ENCODE data around the gene ASB5.
"Not testable (repeated sequence)": the region's sequence is repeated elsewhere in the genome, so short reads cannot be mapped to it uniquely, and the experiment has no call there.

ASB5 gene, protein sequence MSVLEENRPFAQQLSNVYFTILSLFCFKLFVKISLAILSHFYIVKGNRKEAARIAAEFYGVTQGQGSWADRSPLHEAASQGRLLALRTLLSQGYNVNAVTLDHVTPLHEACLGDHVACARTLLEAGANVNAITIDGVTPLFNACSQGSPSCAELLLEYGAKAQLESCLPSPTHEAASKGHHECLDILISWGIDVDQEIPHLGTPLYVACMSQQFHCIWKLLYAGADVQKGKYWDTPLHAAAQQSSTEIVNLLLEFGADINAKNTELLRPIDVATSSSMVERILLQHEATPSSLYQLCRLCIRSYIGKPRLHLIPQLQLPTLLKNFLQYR

DNA sequence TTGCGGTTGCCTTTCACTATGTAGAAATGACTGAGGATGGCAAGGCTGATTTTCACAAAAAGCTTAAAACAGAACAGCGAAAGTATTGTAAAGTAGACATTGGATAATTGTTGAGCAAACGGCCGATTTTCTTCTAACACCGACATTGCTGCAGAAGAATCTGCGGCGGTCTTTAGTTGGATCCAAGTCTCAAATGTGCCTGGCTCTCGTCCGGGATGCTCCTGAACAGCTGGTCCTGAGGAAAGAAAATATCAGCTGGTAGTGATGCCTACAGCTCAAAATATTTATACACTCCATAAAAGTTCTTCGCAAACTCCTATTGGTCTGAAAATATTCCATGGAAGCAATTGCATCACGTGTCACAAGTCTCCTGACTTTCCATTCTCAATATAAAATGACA is at the start of gene ASB5:
TSS of gene ASB5 (minus strand) at position 260 of the 400 bp plus-strand sequence. CDS start at position 146, 114 bp downstream.
- no peak for DNase-seq (ENCODE audit: low read depth in 2 of 2)

DNA sequence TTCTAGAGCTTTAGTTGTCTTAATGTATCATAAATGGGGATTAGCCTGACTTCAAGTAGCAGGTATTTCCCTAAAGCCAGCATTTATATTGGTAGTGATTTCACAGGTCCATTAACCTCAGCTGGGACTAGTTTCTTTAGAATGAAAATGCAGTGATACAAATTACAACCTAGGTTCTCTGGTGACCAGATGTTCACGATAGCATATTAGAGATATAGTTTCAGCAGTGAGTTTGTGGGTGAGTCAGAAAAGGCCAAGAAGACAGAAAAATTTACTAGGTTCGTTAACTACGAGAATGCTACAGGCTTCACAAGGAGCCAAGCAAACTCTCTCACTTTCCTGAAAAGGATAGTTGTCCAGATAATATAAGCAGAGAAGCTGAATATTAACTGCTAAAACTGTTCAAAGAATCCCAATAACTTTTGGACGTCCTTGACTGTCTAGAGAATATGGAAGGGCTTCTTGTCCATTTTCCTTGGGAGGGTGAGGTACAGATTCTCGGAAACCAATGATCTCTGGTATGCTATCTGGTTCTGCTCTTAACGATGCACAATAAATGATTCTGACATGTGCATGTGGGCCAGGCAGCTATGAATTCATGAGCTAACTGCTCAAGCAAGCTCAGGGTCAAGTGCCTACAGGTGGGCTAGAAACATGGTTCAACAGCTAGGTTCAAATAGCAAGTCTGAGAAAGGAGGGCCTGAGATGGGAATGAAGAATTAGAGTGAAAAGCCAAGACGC is 44.7 kb upstream of the ASB5 start:
- peak in 1 of 2 experiments; percentile 33 for DNase-seq (ENCODE audit: low read depth in 2 of 2)

DNA sequence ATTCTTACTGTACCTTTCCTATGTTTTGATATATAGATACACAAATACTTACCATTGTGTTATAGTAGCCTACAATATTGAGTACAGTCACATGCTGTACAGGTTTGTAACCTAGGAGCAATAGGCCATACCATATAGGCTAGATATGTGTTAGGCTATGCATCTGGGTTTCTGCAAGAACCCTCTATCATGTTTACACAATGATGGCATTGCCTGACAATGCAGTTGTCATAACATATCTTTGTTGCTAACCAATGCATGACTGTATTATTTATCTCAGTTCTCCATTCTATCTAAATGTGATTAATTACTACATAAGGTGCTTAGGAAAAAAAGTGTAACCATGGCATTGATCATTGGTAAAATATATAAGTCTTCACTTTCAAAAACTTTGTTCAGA is 40.8 kb upstream of the ASB5 start:
- no peak for DNase-seq (ENCODE audit: low read depth in 2 of 2)

DNA sequence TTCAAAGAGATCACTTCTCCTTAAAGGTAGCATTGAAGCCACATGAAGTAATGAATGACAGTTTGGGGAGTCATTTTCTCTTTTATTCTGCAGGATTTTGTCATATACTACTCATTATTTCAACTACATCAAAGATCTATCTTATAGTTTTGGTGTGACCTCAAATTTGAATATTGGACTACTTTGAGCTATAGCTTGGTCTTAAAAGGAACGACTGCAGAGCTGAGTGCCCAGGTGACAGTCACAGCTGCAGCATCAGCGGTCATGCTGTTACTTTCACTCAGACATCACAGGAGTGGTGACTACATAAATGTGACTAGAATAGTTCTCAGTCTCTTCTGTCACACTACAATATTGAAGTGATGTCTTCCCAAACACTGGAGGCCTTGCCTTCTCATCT is 40.0 kb upstream of the ASB5 start:
- no peak for DNase-seq (ENCODE audit: low read depth in 2 of 2)

DNA sequence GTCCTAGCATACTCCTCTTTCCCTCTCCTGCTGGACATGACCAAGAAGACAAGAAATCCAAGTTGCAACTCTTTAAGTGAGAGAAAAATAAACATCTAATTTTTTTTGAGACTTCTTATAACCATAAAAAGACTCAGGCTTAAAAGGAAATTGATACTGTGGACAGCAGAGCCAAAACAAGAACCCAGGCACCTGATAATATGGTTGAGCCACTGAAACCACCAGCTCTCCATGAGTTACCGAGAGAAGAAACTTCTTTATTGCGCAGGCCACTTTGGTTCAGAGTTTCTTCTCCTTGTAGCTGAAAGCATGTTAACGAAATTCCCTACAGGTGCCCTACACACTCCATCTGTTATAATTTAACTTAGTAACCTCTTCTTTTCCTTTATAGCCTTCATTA is 39.4 kb upstream of the ASB5 start:
- no peak for DNase-seq (ENCODE audit: low read depth in 2 of 2)

DNA sequence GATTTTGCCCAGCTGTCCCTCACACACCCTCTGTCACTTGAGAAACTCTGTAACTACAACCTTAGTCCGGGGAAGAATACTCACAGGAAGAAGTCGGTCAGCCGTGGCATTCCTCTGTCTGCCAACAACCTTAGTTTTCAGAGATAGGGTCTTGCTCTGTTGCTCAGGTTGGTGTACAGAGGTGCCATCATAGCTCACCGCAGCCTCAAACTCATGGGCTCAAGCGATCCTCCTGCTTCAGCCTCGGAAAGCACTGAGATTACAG is 38.6 kb upstream of the ASB5 start:
- no peak for DNase-seq (ENCODE audit: low read depth in 2 of 2)

DNA sequence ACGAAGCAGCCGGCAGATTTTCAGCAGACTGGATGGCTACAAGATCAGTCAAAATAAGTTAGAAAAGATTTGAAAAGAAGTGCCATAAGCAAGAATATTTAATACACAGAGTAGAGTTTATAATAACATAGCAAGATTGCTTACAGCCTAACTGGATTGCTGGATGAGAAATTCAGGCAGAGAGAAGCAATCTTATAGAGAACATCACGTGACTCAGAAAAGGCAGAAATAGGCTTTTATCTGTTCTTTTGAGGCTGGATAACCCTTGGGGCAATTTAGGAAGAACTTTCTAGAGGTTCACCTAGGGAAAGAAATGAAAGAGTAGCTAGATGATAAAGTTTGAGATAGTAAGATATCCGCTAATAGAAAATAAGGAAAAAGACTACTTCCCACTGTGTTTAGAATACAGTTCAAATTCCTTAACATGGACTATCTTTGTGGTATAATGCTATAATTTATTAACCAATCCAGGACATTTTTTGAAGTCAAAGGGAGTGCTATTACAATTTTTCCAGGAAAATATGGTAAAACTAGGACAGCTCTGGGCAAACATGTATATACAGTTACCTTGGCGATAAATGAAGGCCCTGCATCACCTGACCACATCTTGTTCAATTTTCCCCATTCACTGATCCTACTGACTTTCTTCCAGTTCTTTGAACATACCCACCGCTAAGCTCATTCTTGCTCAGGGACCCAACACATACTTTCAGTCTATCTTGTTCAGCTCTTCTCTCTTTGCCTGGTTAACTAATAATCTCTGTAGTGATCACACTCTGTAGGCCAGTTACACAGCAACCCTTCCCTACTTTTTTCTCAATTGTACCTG is 38.0 kb upstream of the ASB5 start:
- DNase-seq (ENCODE audit: low read depth in 2 of 2): no peak

DNA sequence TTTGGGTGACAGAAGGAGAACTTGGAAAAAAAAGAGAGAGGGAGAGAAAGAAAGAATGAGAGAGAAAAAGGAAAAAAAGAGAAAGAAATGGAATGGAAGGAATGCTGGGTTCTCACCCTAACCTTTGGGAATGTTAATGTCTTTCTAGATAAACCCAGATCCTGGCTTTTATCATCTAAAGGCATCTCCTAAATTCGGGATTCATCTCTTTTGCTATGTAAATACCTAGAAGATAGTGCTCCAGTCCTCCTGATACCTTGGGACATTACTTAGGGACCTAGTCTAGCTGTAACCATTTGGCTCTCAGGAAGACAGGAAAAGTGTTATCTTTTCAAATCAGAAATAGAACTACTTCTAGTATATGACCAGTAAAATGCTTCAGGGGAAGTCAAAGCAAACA is 34.9 kb upstream of the ASB5 start:
- DNase-seq (ENCODE audit: low read depth in 2 of 2): no peak

DNA sequence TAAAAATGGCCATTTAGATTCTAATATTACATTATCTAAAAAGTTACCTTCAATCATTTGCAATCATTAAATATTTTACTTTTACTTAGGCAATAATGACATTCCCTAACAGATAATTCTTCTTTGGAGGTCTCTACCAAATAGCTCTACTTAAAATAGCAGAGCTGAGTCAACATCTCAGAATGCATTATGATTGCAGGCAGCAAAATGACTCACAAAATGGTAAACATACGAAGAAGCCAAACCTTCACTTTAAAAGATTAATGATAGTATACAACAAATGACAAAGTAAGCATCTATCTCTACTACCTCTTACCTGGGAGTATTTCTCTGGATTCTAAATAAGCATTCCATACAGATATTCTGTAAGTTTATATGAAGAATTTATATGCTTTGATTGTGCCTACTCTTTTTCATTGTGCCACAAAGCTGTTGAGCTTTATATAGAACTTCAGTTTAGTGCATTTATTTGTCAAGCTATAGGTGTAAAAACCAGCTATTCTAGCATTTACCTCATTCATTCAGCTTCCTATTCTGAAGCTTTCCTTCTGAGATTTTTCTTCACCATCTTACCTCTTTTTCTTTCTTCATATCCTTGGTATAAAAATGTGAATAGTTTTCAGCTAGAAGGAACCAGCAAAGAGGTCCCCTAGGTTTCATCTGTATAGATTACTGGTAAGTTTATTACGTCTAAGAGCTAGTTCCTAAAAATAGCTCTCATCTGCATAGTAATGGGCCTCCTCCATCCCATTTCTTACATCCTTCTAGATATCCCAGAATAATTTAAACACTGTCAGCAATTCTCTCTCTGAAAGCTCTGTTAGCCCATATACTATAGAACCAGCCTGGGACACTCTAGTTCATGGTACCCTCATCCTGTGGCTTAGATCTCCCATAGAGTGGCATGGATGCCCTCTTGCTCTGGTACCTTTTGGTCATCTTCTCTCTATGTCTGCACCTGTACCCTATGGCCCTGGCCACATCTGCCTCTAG is 33.6 kb upstream of the ASB5 start:
- DNase-seq (ENCODE audit: low read depth in 2 of 2): peak; percentile 62 to 65

DNA sequence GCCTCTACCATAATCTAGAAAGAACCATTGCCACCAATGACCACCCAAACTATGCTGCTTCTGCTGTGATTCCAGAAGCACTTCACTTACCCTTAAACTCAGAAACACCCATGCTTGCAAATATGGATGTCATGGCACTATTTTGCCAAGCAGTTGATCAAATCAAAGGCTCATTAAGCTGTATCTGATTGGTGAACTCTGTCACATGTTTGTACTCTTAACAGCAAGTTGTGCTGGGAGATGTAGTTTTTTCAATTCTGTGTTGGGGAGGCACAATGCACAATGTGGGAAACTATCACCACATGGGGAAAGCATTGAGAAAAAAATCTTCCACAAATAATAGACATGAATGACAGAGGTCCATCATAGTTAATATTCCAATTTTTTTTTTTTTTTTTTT is 31.5 kb upstream of the ASB5 start:
- DNase-seq (ENCODE audit: low read depth in 2 of 2): no peak

DNA sequence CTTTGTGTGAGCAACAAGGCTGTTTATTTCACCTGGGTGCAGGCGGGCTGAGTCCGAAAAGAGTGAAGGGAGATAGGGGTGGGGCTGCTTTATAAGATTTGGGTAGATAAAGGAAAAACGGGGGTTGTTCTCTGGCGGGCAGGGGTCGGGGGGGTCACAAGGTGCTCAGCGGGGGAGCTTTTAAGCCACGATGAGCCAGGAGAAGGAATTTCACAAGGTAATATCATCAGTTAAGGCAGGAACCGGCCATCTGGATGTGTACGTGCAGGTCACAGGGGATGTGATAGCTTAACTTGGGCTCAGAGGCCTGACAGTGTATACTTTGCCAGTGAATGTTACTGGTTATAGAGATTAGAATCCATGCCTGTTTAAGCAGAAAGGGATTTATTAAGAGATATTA is 31.0 kb upstream of the ASB5 start:
- DNase-seq (ENCODE audit: low read depth in 2 of 2): no peak

DNA sequence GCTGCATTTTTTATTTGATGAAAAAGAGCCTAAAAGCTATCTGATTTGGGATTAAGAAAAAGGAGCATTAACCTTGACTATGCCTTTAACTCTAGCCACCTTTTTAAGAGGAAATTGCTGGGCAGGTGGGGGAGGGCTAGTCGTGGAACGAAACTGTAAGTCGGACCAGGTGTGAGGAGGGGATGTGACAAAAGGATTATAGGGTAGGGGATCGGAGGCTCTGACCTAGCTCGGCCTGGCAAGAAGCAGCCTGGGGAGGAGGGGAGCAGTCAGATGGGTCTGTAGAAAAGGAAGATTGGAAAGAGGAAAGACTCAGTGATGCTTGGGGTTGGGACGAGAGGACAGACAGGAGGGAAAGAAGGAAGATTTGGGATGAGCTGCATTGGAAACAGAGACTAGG is 29.6 kb upstream of the ASB5 start:
- DNase-seq (ENCODE audit: low read depth in 2 of 2): no peak

DNA sequence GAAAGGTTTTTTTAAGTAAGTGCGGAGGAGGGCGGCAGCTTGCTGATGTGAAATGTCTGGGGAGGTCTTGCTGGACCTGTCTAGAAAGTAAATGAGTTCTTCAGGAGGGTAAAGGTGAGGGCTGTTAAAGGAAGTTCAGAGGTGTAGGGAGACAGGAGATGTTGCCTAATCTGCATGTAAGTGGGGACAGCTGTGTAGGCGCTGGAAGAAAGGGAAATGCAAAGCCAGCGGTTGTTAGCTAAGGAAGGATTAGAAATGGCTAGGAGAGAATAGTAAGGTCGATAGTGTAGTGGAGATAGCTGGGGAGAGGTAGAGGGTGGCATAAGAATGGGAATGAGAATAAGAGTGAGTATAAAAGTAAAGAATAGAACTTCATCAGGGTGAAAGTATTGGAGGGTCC is 26.9 kb upstream of the ASB5 start:
- DNase-seq (ENCODE audit: low read depth in 2 of 2): not testable (repeated sequence)

DNA sequence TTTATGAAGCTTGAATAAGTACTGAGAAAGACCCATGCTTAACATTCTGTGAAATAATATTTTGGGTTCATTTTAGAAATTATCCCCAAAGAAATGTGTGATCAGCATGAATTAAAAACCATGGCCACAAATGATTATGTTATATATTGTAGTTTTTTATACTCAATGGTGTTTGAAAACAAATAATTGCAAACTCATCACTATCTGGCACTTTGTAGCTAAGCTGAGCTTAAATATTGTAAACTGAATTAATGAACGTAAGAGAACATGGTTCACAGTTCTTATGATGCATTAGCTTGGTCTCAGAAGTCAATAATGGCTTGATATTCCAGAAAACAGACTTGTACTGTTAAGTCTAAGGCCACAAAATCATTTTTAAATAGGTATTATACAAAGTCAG is 24.6 kb upstream of the ASB5 start:
- no peak for DNase-seq (ENCODE audit: low read depth in 2 of 2)

DNA sequence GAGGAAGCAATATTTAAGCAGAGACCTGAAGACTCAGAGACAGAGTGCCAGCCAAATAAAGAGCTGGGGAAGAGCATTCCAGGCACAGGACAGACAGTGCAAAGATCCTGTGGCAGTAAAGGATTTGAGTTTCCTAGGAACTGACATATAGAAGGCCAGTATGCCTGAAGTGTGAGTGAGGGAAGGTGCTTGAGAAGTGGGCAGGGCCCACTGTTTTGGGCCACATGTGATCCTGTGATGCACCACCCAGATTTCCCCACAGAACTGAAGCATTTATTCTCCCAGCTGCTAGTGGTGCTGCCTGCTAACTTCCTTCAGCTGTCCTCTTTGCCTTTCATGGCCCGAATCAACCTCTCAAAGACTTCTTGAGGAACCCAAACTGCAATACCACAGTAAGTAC is 23.9 kb upstream of the ASB5 start:
- no peak for DNase-seq (ENCODE audit: low read depth in 2 of 2)

DNA sequence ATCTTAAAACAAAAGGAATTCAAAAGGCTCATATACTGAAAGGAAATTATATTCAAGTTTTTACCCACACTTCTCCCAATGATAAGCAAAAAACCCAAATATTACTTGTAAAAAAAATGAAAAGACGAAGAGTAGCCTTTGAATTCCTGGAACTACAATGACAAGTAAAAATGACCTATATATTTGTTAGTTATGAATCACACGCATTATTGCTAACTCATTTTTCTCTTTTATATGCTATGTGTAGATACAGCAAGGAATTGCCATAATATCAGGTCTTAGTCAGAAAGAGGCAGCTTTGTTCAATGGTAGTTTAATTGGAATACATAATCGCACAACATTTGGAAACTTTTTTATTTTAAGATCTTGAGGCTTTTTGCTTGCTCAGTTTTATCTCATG is 22.7 kb upstream of the ASB5 start:
- no peak for DNase-seq (ENCODE audit: low read depth in 2 of 2)

DNA sequence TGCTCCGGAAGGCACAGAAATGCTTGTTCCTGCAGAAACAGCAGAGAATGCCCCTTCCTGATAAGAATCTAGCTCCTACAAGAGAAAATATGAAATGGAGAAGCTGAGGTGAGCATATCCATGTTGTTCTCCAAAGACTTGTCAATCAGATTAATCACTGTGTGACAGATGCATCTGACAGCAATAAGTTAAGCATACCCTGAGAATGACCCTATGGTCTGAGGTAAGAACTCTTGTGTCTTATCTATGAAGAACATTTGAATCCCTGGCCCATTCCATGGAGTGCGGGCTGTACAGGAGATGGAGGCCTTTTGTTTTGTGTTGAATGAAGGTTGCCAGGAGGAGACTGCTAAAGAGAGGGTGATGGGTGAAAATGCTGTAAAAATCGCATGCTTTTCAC is 21.5 kb upstream of the ASB5 start:
- no peak for DNase-seq (ENCODE audit: low read depth in 2 of 2)

DNA sequence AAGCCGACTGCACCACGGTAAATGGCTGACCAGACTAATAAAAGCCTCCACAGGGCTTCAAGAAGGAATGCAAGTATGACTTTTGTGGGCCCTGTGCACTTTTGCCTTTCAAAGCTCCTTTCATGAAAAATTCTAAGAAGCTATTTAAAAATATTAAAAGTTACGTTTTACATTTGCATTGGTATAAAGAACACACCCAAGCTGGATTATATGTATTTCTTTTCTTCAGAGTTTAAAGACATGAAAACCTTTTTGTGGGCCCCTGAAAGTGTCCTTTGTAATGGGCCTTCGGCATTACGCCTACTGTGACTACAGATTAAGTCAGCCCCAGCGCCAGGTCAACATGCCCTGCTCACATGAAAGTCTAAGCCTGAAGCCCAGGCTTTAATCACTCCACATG is 20.5 kb upstream of the ASB5 start:
- DNase-seq (ENCODE audit: low read depth in 2 of 2): no peak

DNA sequence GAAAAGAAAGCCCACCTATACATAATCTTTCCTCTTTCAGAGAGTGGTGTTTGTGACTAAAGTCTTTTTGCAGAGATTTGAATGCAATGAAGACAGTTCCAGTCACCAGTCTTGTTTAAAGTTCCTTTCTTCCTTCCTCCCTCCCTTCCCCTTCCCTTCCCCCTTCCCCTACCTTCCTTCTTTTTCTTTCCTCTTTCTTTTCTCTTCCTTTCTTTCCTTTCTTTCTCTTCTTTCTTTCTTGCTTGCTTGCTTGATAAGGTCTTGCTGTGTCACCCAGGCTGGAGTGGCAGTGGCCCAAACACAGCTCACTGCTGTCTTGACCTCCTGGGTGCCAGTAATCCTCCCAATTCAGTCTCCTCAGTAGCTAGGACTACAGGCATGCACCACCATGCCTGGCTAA is 19.0 kb upstream of the ASB5 start:
- no peak for DNase-seq (ENCODE audit: low read depth in 2 of 2)

DNA sequence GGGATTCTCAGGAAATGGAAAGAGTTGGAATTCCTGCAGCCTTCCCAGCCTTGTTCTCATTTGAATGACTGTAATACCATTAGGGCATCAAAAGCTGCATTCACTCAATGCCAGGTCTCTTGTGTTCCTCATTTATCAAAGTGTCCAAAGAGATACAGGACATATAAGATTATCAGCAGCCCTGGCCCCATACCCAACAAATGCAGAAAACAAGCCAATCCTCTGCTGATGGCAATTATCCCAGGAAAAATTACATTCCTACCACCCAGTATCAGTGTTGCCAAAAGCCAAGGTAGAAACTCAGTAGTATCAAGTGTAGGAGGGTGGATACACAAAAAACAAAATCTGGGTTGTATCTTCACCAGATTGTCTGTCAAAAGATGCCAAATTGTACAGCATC is 18.5 kb upstream of the ASB5 start:
- no peak for DNase-seq (ENCODE audit: low read depth in 2 of 2)

DNA sequence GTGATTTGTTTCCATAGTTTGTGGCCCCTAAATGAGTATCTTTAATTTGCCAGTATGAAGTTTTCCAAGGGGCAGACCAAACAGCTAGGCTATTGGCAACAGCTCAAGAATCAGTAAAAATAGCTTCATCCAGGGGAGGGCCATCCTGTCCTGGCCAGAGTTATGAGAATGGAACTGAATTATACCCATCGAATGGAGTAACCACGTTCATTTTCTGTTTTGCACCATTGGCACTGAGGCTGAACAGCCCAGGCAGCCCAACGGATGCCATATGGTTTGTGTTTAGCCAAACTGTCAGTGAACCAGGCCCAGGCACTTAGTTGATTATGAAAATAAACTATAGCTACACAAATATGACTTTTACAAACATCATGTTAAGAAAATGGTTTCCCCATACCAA is 17.7 kb upstream of the ASB5 start:
- no peak for DNase-seq (ENCODE audit: low read depth in 2 of 2)

DNA sequence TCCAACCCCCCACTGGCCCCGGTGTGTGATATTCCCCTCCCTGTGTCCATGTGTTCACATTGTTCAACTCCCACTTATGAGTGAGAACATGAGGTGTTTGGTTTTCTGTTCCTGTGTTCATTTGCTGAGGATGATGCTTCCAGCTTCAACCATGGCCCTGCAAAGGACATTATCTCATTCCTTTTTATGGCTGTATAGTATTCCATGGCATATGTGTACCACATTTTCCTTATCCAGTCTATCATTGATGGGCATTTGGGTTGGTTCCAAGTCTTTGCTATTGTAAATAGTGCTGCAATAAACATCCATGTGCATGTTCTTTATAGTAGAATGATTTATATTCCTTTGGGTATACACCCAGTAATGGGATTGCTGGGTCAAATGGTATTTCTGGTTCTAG is 10.5 kb upstream of the ASB5 start:
- DNase-seq (ENCODE audit: low read depth in 2 of 2): not testable (repeated sequence)
